Ovary (tissue), 3 donors: ENCODE data around the gene MIOX.

Source experiments
- CTCF ChIP-seq, 3 donors: fragments of 450-650 bp in 2 of 3; fragments of 200-600 bp in 1 of 3; IDR thresholded peaks; one replicate each; pipeline versions ENCODE4 v1.5.1 to v1.8.0; 2016 to 2022; ENCODE audit warnings: antibody characterized with exemption in 3 of 3, mild to moderate bottlenecking in 1 of 3
- EP300 ChIP-seq: sonication (generic); formaldehyde crosslinking; IDR thresholded peaks from one replicate; pipeline ENCODE4 v1.6.1; 2017; ENCODE audit warnings: antibody characterized with exemption
- donor health status: DM: no; HTN: no; CAD: no.

- TF ChIP-seq CTCF (IDR thresholded peaks at IDR 0.05) (no peak), EP300 (no peak)
These were observed 2.9 kb downstream of the MIOX start for GRCh38 chr22:50489363-50490243.
